Right atrium auricular region (tissue), 2 donors: ENCODE results near the gene GABARAPL1. TPM values are rescaled to one million over a fixed set of nuclear protein-coding genes. Genes with fewer than 3 reads are reported as not detected.

Source experiments
- DNase-seq: peaks from one replicate; pipeline ENCODE4 v3.0.0-alpha.2; 2019; ENCODE audit warnings: low spot score
- H3K27ac ChIP-seq, 2 donors: fragments of 200-600 bp; sonication (generic); 1 replicate in 1 of 2; 2 replicates in 1 of 2; pipeline ENCODE4 v1.5.1; 2016 to 2019
- H3K27me3 ChIP-seq, 2 donors: fragments of 200-600 bp; sonication (generic); one replicate each; pipeline versions ENCODE4 v1.5.1 to v1.6.0; 2017 to 2019
- H3K36me3 ChIP-seq: fragments of 200-600 bp; sonication (generic); one replicate; pipeline ENCODE4 v1.5.1; 2016
- H3K4me1 ChIP-seq, 2 donors: fragments of 200-600 bp; sonication (generic); one replicate each; pipeline versions ENCODE4 v1.5.1 to v1.6.0; 2017 to 2019
- H3K4me3 ChIP-seq, 2 donors: fragments of 200-600 bp; sonication (generic); 1 replicate in 1 of 2; 2 replicates in 1 of 2; pipeline ENCODE4 v1.5.1; 2017 to 2019; ENCODE audit warnings: mild to moderate bottlenecking in 1 of 2, moderate library complexity in 1 of 2
- H3K9me3 ChIP-seq, 2 donors: fragments of 200-600 bp; sonication (generic); one replicate each; pipeline ENCODE4 v1.5.1; 2019
- CTCF ChIP-seq, 2 donors: fragments of 200-600 bp; sonication (generic); IDR thresholded peaks; one replicate each; pipeline ENCODE4 v1.5.1; 2019; ENCODE audit warnings: antibody characterized with exemption in 2 of 2
- total RNA-seq, 2 donors: library from RNA; depleted of rRNA; stranded (reverse); fragments of >200 nt; gene quantifications; one replicate each; pipeline ENCODE4 v1.1.0, GENCODE V29; 2016

The GABARAPL1 gene
- total RNA-seq, 2 donors from 2014 or later: 180 to 335 TPM

- H3K27me3 ChIP-seq: no peaks in the 10 kb centered on the region
- H3K4me1 ChIP-seq: no peaks in the 10 kb centered on the region
- TF ChIP-seq CTCF (IDR thresholded peaks at IDR 0.05): no peak
- H3K9me3 ChIP-seq: peaks cover 0 to 13% of the 10 kb centered on the region in 2 donors
- H3K27ac ChIP-seq: no peak overlapping the region
- no peak for DNase-seq
- no peak overlapping the region for H3K4me3 ChIP-seq
- no peaks in the 10 kb centered on the region for H3K36me3 ChIP-seq
These were observed 39.0 kb downstream of the GABARAPL1 start for GRCh38 chr12:10251669-10252068.

GRCh38 chr12:10252201-10252600 is 39.5 kb downstream of the GABARAPL1 start:
- Histone ChIP-seq H3K36me3 (no peaks in the 10 kb centered on the region), H3K4me3 (no peak overlapping the region), H3K27me3 (no peaks in the 10 kb centered on the region), H3K27ac (no peak overlapping the region), H3K4me1 (no peaks in the 10 kb centered on the region), H3K9me3 (peaks cover 0 to 13% of the 10 kb centered on the region in 2 donors)
- no peak for TF ChIP-seq CTCF (IDR thresholded peaks at IDR 0.05)
- DNase-seq: no peak

- no peak for DNase-seq
- Histone ChIP-seq H3K4me1 (no peaks in the 10 kb centered on the region), H3K36me3 (no peaks in the 10 kb centered on the region), H3K4me3 (no peak overlapping the region), H3K9me3 (peaks cover 0 to 13% of the 10 kb centered on the region in 2 donors), H3K27ac (no peak overlapping the region), H3K27me3 (no peaks in the 10 kb centered on the region)
- no peak for TF ChIP-seq CTCF (IDR thresholded peaks at IDR 0.05)
These were observed 43.4 kb downstream of the GABARAPL1 start for GRCh38 chr12:10256064-10256463.

- no peaks in the 10 kb centered on the region for H3K4me1 ChIP-seq
- H3K4me3 ChIP-seq: no peak overlapping the region
- H3K27me3 ChIP-seq: no peaks in the 10 kb centered on the region
- no peak overlapping the region for H3K27ac ChIP-seq
- TF ChIP-seq CTCF (IDR thresholded peaks at IDR 0.05): no peak
- peaks cover 0 to 6% of the 10 kb centered on the region in 2 donors for H3K9me3 ChIP-seq
- no peaks in the 10 kb centered on the region for H3K36me3 ChIP-seq
- DNase-seq: no peak
These were observed 48.2 kb downstream of the GABARAPL1 start for GRCh38 chr12:10260927-10261326.

GRCh38 chr12:10268037-10268436 is 55.4 kb downstream of the GABARAPL1 start:
- H3K27me3 ChIP-seq: no peaks in the 10 kb centered on the region
- no peaks in the 10 kb centered on the region for H3K4me1 ChIP-seq
- no peak for TF ChIP-seq CTCF (IDR thresholded peaks at IDR 0.05)
- no peak for DNase-seq
- H3K27ac ChIP-seq: no peak overlapping the region
- no peaks in the 10 kb centered on the region for H3K9me3 ChIP-seq
- H3K4me3 ChIP-seq: no peak overlapping the region
- H3K36me3 ChIP-seq: no peaks in the 10 kb centered on the region

- H3K9me3 ChIP-seq: no peaks in the 10 kb centered on the region
- H3K27ac ChIP-seq: no peak overlapping the region
- no peaks in the 10 kb centered on the region for H3K27me3 ChIP-seq
- no peak overlapping the region for H3K4me3 ChIP-seq
- TF ChIP-seq CTCF (IDR thresholded peaks at IDR 0.05): no peak
- no peak for DNase-seq
- no peaks in the 10 kb centered on the region for H3K36me3 ChIP-seq
- H3K4me1 ChIP-seq: no peaks in the 10 kb centered on the region
These were observed 59.8 kb downstream of the GABARAPL1 start for GRCh38 chr12:10272467-10272866.
